Psoas muscle (tissue), 8 donors: ENCODE data around the gene ATCAY. TPM values are rescaled to one million over a fixed set of nuclear protein-coding genes. Genes with fewer than 3 reads are reported as not detected.
A peak's percentile ranks its signal among the peaks of the same experiment; 100 is the strongest.

Experiments used
- ATAC-seq, 4 donors: fragments of 200-7000 bp; cut with Tn5 transposase; one replicate each; pipeline ENCODE4 v1.9.1; 2020; ENCODE audit warnings: moderate library complexity in 3 of 4, mild to moderate bottlenecking in 2 of 4
- DNase-seq, 2 donors: peaks; one replicate each; pipeline ENCODE4 v3.0.0-alpha.2; 2020
- H3K27ac ChIP-seq: fragments of 200-600 bp; one replicate; pipeline ENCODE4 v1.8.0; 2022
- H3K27me3 ChIP-seq, 3 donors: fragments of 200-600 bp in 1 of 3; one replicate each; pipeline versions ENCODE4 v1.6.1 to v1.8.0; 2013 to 2022; ENCODE audit warnings: low read length in 2 of 3, mild to moderate bottlenecking in 2 of 3, moderate library complexity in 1 of 3; ENCODE audit not compliant: insufficient read depth in 3 of 3
- H3K36me3 ChIP-seq, 2 donors: fragments of 200-600 bp in 1 of 2; one replicate each; pipeline versions ENCODE4 v1.6.1 to v1.8.0; 2013 to 2022; ENCODE audit warnings: low read depth in 1 of 2, mild to moderate bottlenecking in 1 of 2, moderate library complexity in 1 of 2; ENCODE audit not compliant: insufficient read depth in 1 of 2
- H3K4me1 ChIP-seq: fragments of 200-600 bp; one replicate; pipeline ENCODE4 v1.8.0; 2022
- H3K4me3 ChIP-seq: fragments of 200-600 bp; one replicate; pipeline ENCODE4 v1.8.0; 2022; ENCODE audit warnings: mild to moderate bottlenecking
- H3K9me3 ChIP-seq: fragments of 200-600 bp; one replicate; pipeline ENCODE4 v1.8.0; 2022
- WGBS, 3 donors: extraction: QIAGEN DNeasy Blood & Tissue Kit; methylation state at CpG; one replicate each; pipeline versions ENCODE4 v1.1.6 to v1.1.7; 2013; 5-methylcytosine and 5-hydroxymethylcytosine counted together
- intact Hi-C, 2 donors: fragments of 100-400 bp; cut with DNase I; formaldehyde crosslinking; loops; one replicate each; pipeline versions ENCODE4 v1.11.0 to v1.14.2; 2022
- polyA plus RNA-seq, 3 donors: library from polyadenylated mRNA; stranded (reverse); fragments of 200-250 nt; gene quantifications; one replicate each; pipeline ENCODE4 v1.2.3, GENCODE V29; 2013
- total RNA-seq, 4 donors: library from RNA; stranded (reverse); fragmentation: NEBNext Ultra II Directional in 2 of 4; extraction: Animal tissue kit (Norgen Biotek cat#: 25700) in 2 of 4; gene quantifications; one replicate each; pipeline versions ENCODE4 v1.2.1 to v1.2.4, GENCODE V29; 2021 to 2023
- TF ChIP-seq, protein P1 (sequence below): fragments of 200-600 bp; IDR thresholded peaks from one replicate; pipeline ENCODE4 v1.8.0; 2022; ENCODE audit warnings: antibody characterized with exemption
- donor health status: healthy with polysubstance abuse.
- donor health status: DM: no; HTN: no; CAD: no; lungs with moderate emphysema.
- donor health status: Bipolar disorder and iron deficiency.
- donor health status: healthy.
- donor health status: DM: yes; HTN: yes; CAD: no.
- donor health status: DM: no; HTN: no; CAD: no.
- donor health status: DM: no; HTN: no; CAD: no.
- donor health status: DM: yes; HTN: yes; CAD: no.

The ATCAY gene
- total and polyA plus RNA-seq, 7 donors: 0.04 TPM; not detected in 6

GRCh38 chr19:3955688-3956087, 75.2 kb downstream of the ATCAY start:
- ATAC-seq (no peak), DNase-seq (no peak)
- Histone ChIP-seq H3K4me1 (peaks cover 49% of the 10 kb centered on the region), H3K27me3 (no peaks in the 10 kb centered on the region), H3K9me3 (no peaks in the 10 kb centered on the region), H3K4me3 (no peak overlapping the region), H3K27ac (peak overlapping the region; percentile 99), H3K36me3 (peaks cover 11 to 49% of the 10 kb centered on the region in 2 donors)
- TF ChIP-seq, protein P1, sequence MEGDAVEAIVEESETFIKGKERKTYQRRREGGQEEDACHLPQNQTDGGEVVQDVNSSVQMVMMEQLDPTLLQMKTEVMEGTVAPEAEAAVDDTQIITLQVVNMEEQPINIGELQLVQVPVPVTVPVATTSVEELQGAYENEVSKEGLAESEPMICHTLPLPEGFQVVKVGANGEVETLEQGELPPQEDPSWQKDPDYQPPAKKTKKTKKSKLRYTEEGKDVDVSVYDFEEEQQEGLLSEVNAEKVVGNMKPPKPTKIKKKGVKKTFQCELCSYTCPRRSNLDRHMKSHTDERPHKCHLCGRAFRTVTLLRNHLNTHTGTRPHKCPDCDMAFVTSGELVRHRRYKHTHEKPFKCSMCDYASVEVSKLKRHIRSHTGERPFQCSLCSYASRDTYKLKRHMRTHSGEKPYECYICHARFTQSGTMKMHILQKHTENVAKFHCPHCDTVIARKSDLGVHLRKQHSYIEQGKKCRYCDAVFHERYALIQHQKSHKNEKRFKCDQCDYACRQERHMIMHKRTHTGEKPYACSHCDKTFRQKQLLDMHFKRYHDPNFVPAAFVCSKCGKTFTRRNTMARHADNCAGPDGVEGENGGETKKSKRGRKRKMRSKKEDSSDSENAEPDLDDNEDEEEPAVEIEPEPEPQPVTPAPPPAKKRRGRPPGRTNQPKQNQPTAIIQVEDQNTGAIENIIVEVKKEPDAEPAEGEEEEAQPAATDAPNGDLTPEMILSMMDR: no peak
- 81 to 89% (median 87%) methylated on average over 10 of the region's 10 CpGs for WGBS, 3 donors
- intact Hi-C loops: no loop called here

DNA sequence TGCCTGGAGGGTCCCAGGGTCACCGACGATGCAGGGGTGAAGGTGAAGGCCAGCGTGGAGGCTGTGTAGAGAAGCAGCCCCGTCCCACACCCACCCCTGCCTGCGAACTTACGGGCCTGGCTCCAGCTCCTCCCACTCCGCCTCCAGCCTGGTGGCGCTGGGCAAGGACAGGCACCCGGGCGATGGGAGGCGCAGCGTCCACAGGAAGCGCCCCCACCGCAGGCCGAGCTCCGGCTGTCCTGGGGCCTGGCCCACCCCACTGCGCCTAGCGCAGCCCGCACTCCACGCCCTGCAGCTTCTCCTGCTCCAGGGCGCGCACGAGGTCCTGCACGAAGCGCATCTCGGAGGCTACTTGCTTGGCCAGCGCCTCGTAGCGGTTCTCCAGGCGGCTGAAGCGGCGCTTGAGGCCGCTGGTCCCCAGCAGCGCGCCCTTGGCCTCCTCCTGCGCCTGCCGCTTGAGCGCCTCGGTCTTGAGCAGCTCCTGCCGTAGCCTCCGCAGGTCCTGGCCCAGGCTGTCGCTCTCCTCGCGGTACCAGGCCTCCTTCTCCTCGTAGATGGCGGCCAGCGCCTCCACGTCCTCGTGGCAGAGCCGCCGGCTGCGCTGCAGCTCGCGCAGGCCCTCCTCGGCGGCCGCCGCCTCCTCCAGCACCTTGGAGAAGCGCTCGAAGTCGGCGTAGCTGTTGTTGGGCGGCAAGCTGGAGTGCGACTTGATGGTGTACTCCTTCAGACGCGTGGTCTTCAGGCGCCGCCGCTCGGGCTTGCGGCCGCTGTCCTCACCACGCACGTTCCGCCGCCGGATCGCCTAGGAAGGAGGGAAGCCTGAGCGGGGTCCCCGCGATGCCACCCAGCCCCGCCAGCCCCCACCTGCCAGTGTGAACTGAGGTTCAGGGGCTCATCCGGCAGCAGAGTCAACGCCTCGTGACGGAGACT, 78.6 kb downstream of the ATCAY start:
- Histone ChIP-seq H3K4me3 (no peak overlapping the region), H3K27me3 (no peaks in the 10 kb centered on the region), H3K36me3 (peaks cover 15 to 83% of the 10 kb centered on the region in 2 donors), H3K27ac (peak overlapping the region; percentile 99), H3K9me3 (no peaks in the 10 kb centered on the region), H3K4me1 (peaks cover 31% of the 10 kb centered on the region)
- WGBS, 3 donors: 90 to 95% (median 94%) methylated on average over 79 to 86 of the region's 86 CpGs
- ATAC-seq: peak in 3 of 4 donors; percentile 3 to 6 (median 6)
- intact Hi-C loops: no loop called here
- DNase-seq: no peak
- TF ChIP-seq, protein P1: no peak

GRCh38 chr19:3959766-3960131, 79.3 kb downstream of the ATCAY start:
- Histone ChIP-seq H3K4me1 (peaks cover 25% of the 10 kb centered on the region), H3K36me3 (peaks cover 15 to 87% of the 10 kb centered on the region in 2 donors), H3K4me3 (no peak overlapping the region), H3K9me3 (no peaks in the 10 kb centered on the region), H3K27me3 (no peaks in the 10 kb centered on the region), H3K27ac (peak overlapping the region; percentile 99)
- TF ChIP-seq, protein P1: no peak
- no peak for ATAC-seq
- intact Hi-C loops: no loop called here
- 88 to 94% (median 91%) methylated on average over 15 of the region's 15 CpGs for WGBS, 3 donors
- no peak for DNase-seq

DNA sequence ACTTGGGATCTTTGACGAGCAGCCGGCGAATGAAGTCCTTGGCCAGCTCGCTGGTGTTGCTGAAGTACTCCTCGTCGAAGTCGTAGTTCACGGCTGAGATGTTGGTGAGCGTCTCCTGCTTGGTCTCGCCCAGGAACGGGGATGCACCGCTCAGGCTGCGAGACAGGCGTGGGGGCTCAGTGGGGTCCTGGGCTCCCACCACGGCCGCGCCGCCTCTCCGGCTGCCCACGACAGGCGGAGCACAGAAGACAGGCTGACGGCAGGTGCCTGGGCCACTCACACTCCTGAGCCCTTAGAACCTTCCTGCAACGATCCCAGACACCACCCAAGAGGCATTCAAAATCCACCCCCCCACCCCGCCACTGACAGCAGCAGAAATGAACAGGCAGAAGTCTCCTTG, 80.5 kb downstream of the ATCAY start:
- H3K27ac ChIP-seq: peak overlapping the region; percentile 50
- no peak overlapping the region for H3K4me3 ChIP-seq
- no peaks in the 10 kb centered on the region for H3K27me3 ChIP-seq
- no peaks in the 10 kb centered on the region for H3K9me3 ChIP-seq
- peaks cover 12 to 94% of the 10 kb centered on the region in 2 donors for H3K36me3 ChIP-seq
- DNase-seq (no peak), ATAC-seq (no peak)
- TF ChIP-seq, protein P1: no peak
- 81 to 93% (median 81%) methylated on average over 24 of the region's 24 CpGs for WGBS, 3 donors
- intact Hi-C loops: no loop called here
- H3K4me1 ChIP-seq: peaks cover 22% of the 10 kb centered on the region
